GM12878 (cell line): ENCODE measurements around the gene OTULIN. TPM values are rescaled to one million over a fixed set of nuclear protein-coding genes. Genes with fewer than 3 reads are reported as not detected.

ENCODE experiments used
- ATAC-seq: fragments of 200-7000 bp; cut with Tn5 transposase; 3 replicates; pipeline ENCODE4 v1.9.1; 2020; ENCODE audit warnings: mild to moderate bottlenecking, moderate library complexity
- BruUV-seq: library from RNA; stranded (reverse); fragments of 400-500 nt; replicated peaks from 2 replicates; lab custom pipeline; 2021; lab: Mats Ljungman, UMichigan
- CTCF ChIA-PET: fragments of 300-600 bp; sonication (Branson Sonifier 250); formaldehyde crosslinking; extraction: SDS; loops from one replicate; lab custom pipeline; 2021; ENCODE audit warnings: inconsistent platforms; lab: Yijun Ruan, JAX
- POLR2A ChIA-PET: fragments of 350-600 bp; formaldehyde crosslinking; extraction: SDS; loops from one replicate; lab custom pipeline; 2021; ENCODE audit warnings: inconsistent platforms; lab: Charles Lee
- RAD21 ChIA-PET: fragments of 300-600 bp; sonication (Branson Sonifier 250); formaldehyde crosslinking; loops from one replicate; lab custom pipeline; 2023; ENCODE audit warnings: antibody characterized with exemption; ENCODE audit not compliant: unreplicated experiment; lab: Charles Lee
- SMC1A ChIA-PET: fragments of 300-600 bp; sonication (Branson Sonifier 250); formaldehyde crosslinking; loops from one replicate; lab custom pipeline; 2023; ENCODE audit not compliant: unreplicated experiment, uncharacterized antibody; lab: Charles Lee
- DNase-seq: peaks from one replicate; pipeline ENCODE4 v3.0.0-alpha.2; 2011; ENCODE audit warnings: low read depth, low spot score
- FAIRE-seq: peaks from 3 replicates; lab custom pipeline; 2011; peaks lifted over from hg19 to GRCh38; lab: Jason Lieb, UNC
- H2AFZ ChIP-seq: 2 replicates; pipeline ENCODE4 v1.6.0; 2011; ENCODE audit warnings: low read depth, low read length, control low read depth; ENCODE audit not compliant: control insufficient read depth
- H3K27ac ChIP-seq: 2 replicates; pipeline ENCODE4 v1.5.1; 2011; ENCODE audit warnings: control low read depth; ENCODE audit not compliant: control insufficient read depth, insufficient read depth
- H3K27me3 ChIP-seq, 2 experiments: replicated peaks in 1 of 2; 2 replicates each; pipeline versions ENCODE4 v1.6.0 to v1.6.1; 2011; ENCODE audit warnings: low read length in 1 of 2; ENCODE audit not compliant: control insufficient read depth in 2 of 2, insufficient read depth in 2 of 2
- H3K36me3 ChIP-seq, 2 experiments: 2 replicates each; pipeline ENCODE4 v1.5.1; 2011; ENCODE audit warnings: low read length in 1 of 2; ENCODE audit not compliant: control insufficient read depth in 2 of 2, insufficient read depth in 2 of 2
- H3K4me1 ChIP-seq: 2 replicates; pipeline ENCODE4 v1.6.1; 2011; ENCODE audit warnings: mild to moderate bottlenecking, low read length, moderate library complexity, mixed read lengths; ENCODE audit not compliant: control insufficient read depth, insufficient read depth
- H3K4me2 ChIP-seq: 2 replicates; pipeline ENCODE4 v1.6.0; 2011; ENCODE audit warnings: control low read depth; ENCODE audit not compliant: control insufficient read depth, insufficient read depth
- H3K4me3 ChIP-seq: fragments of 200-600 bp; sonication (generic); 2 replicates; pipeline ENCODE4 v1.5.1; 2016
- H3K79me2 ChIP-seq: 2 replicates; pipeline ENCODE4 v1.6.0; 2011; ENCODE audit warnings: low read length; ENCODE audit not compliant: control insufficient read depth, insufficient read depth
- H3K9ac ChIP-seq: 2 replicates; pipeline ENCODE4 v1.8.0; 2011; ENCODE audit warnings: low read length, control low read depth, mixed read lengths; ENCODE audit not compliant: control insufficient read depth, insufficient read depth
- H3K9me3 ChIP-seq: replicated peaks from 3 replicates; pipeline ENCODE4 v1.5.1; 2011; ENCODE audit warnings: mild to moderate bottlenecking, low read length; ENCODE audit not compliant: control insufficient read depth, insufficient read depth
- H4K20me1 ChIP-seq: 2 replicates; pipeline ENCODE4 v1.6.0; 2011; ENCODE audit not compliant: control insufficient read depth, insufficient read depth
- CBFB ChIP-seq: IDR thresholded peaks from 2 replicates; pipeline ENCODE4 v1.6.1; 2016; ENCODE audit warnings: antibody characterized with exemption, low read depth
- CREM ChIP-seq: IDR thresholded peaks from 2 replicates; pipeline ENCODE4 v1.6.1; 2014; ENCODE audit warnings: antibody characterized with exemption, low read depth
- IKZF2 ChIP-seq, 2 experiments: fragments of 450-650 bp; IDR thresholded peaks; 2 replicates each; pipeline ENCODE4 v1.6.1; 2017; ENCODE audit warnings: mild to moderate bottlenecking in 2 of 2, moderate library complexity in 2 of 2
- MEF2A ChIP-seq: IDR thresholded peaks from 2 replicates; pipeline ENCODE4 v1.6.1; 2011; ENCODE audit warnings: low read depth, mild to moderate bottlenecking, low read length, moderate library complexity; ENCODE audit not compliant: insufficient read depth
- MTA3 ChIP-seq: IDR thresholded peaks from 2 replicates; pipeline ENCODE4 v1.6.1; 2012; ENCODE audit warnings: low read length, inconsistent platforms, borderline replicate concordance
- NFIC ChIP-seq: IDR thresholded peaks from 2 replicates; pipeline ENCODE4 v1.6.1; 2012; ENCODE audit warnings: low read depth, mild to moderate bottlenecking, inconsistent platforms, low read length, moderate library complexity
- PKNOX1 ChIP-seq: fragments of 450-650 bp; IDR thresholded peaks from 2 replicates; pipeline ENCODE4 v1.6.1; 2016; ENCODE audit warnings: mild to moderate bottlenecking
- RCOR1 ChIP-seq: conservative IDR thresholded peaks from 2 replicates; pipeline ENCODE4 v1.6.1; 2012; ENCODE audit warnings: low read depth, low read length, improper control_type of control experiment
- RFX5 ChIP-seq: IDR thresholded peaks from 2 replicates; pipeline ENCODE4 v1.6.1; 2011; ENCODE audit warnings: low read depth, low read length, improper control_type of control experiment
- SMAD5 ChIP-seq: IDR thresholded peaks from 2 replicates; pipeline ENCODE4 v1.6.1; 2016; ENCODE audit warnings: antibody characterized with exemption, low read depth
- SMARCA5 ChIP-seq: fragments of 450-650 bp; IDR thresholded peaks from 2 replicates; pipeline ENCODE4 v1.6.1; 2017; ENCODE audit warnings: mild to moderate bottlenecking
- SUZ12 ChIP-seq: fragments of 200-600 bp; sonication (generic); IDR thresholded peaks from one replicate; pipeline ENCODE4 v1.6.1; 2018; ENCODE audit warnings: antibody characterized with exemption, mild to moderate bottlenecking; ENCODE audit not compliant: unreplicated experiment
- YY1 ChIP-seq: IDR thresholded peaks from 2 replicates; pipeline ENCODE4 v1.6.1; 2011; ENCODE audit warnings: low read depth, mild to moderate bottlenecking, low read length
- ZBED1 ChIP-seq: IDR thresholded peaks from 2 replicates; pipeline ENCODE4 v1.6.1; 2016; ENCODE audit warnings: borderline replicate concordance
- ZNF24 ChIP-seq: fragments of 450-650 bp; IDR thresholded peaks from 2 replicates; pipeline ENCODE4 v1.6.1; 2017; ENCODE audit warnings: antibody characterized with exemption, mild to moderate bottlenecking
- ZNF274 ChIP-seq: IDR thresholded peaks from one replicate; pipeline ENCODE4 v1.8.0; 2011; ENCODE audit not compliant: insufficient read length, insufficient read depth
- WGBS: methylation state at CpG from one replicate; pipeline ENCODE4 v1.1.6; 2016; ENCODE audit warnings: low lambda C conversion rate; ENCODE audit not compliant: insufficient replicate concordance, insufficient coverage; ENCODE audit errors: missing lambda C conversion rate; 5-methylcytosine and 5-hydroxymethylcytosine counted together
- in situ Hi-C: fragments of 300-500 bp; cut with MboI; formaldehyde crosslinking; loops from 9 replicates; pipeline ENCODE4 v1.14.3; 2018; ENCODE audit warnings: mixed read lengths
- intact Hi-C: fragments of 100-400 bp; cut with micrococcal nuclease; formaldehyde crosslinking; loops from one replicate; pipeline ENCODE4 v1.14.2; 2022; ENCODE audit not compliant: unreplicated experiment
- polyA plus RNA-seq, 11 experiments: library from polyadenylated mRNA; depleted of rRNA in 4 of 11; unstranded in 6 of 11; stranded (reverse) in 5 of 11; fragments of >200 nt; fragmentation: Nextera tagmentation in 4 of 11; fragmentation: Illumina TruSeq in 1 of 11; extraction: Ambion mirVana in 4 of 11; extraction: Trizol in 1 of 11; gene quantifications; 1 replicate in 1 of 11; 2 replicates in 10 of 11; pipeline versions ENCODE4 v1.2.1 to v1.2.3, GENCODE V29; 2011 to 2016; ENCODE audit warnings: inconsistent platforms in 2 of 11, missing spikeins in 2 of 11, low read depth in 1 of 11
- total RNA-seq, 4 experiments: library from RNA; depleted of rRNA in 3 of 4; stranded (reverse); fragments of >200 nt in 3 of 4; fragmentation: Illumina TruSeq in 1 of 4; extraction: Trizol in 1 of 4; gene quantifications; 2 replicates each; pipeline versions ENCODE4 v1.2.1 to v1.2.3, GENCODE V29; 2013 to 2021
- TF ChIP-seq, protein P1 (sequence below): fragments of 150-350 bp; IDR thresholded peaks from 2 replicates; pipeline ENCODE4 v1.6.1; 2016; ENCODE audit warnings: low read depth, low read length
- TF ChIP-seq, protein P2 (sequence below): fragments of 450-650 bp; IDR thresholded peaks from 2 replicates; pipeline ENCODE4 v1.6.1; 2014; ENCODE audit warnings: mild to moderate bottlenecking
- TF ChIP-seq, protein P3 (sequence below), 3 experiments: IDR thresholded peaks in 2 of 3; conservative IDR thresholded peaks in 1 of 3; 2 replicates each; pipeline ENCODE4 v1.5.1; 2011; ENCODE audit warnings: low read depth in 3 of 3, low read length in 3 of 3, mild to moderate bottlenecking in 3 of 3, control low read depth in 2 of 3, moderate library complexity in 2 of 3, inconsistent platforms in 1 of 3, mixed read lengths in 1 of 3; ENCODE audit not compliant: control insufficient read depth in 2 of 3, insufficient read depth in 1 of 3; ENCODE audit errors: extremely low read depth in 1 of 3

OTULIN gene
- total and polyA plus RNA-seq, 10 of the 15 experiments (the other 5 are each of a cell fraction or from before 2014, with no cell fraction given): 6.6 to 70.5 (median 28.7) TPM

GRCh38 chr5:14733661-14734060, 69.1 kb downstream of the OTULIN start (continued):
- TF ChIP-seq NFIC (no peak), SMARCA5 (no peak), PKNOX1 (no peak), CBFB (no peak), RCOR1 (no peak), MTA3 (no peak), SUZ12 (no peak)
- TF ChIP-seq, protein P1, sequence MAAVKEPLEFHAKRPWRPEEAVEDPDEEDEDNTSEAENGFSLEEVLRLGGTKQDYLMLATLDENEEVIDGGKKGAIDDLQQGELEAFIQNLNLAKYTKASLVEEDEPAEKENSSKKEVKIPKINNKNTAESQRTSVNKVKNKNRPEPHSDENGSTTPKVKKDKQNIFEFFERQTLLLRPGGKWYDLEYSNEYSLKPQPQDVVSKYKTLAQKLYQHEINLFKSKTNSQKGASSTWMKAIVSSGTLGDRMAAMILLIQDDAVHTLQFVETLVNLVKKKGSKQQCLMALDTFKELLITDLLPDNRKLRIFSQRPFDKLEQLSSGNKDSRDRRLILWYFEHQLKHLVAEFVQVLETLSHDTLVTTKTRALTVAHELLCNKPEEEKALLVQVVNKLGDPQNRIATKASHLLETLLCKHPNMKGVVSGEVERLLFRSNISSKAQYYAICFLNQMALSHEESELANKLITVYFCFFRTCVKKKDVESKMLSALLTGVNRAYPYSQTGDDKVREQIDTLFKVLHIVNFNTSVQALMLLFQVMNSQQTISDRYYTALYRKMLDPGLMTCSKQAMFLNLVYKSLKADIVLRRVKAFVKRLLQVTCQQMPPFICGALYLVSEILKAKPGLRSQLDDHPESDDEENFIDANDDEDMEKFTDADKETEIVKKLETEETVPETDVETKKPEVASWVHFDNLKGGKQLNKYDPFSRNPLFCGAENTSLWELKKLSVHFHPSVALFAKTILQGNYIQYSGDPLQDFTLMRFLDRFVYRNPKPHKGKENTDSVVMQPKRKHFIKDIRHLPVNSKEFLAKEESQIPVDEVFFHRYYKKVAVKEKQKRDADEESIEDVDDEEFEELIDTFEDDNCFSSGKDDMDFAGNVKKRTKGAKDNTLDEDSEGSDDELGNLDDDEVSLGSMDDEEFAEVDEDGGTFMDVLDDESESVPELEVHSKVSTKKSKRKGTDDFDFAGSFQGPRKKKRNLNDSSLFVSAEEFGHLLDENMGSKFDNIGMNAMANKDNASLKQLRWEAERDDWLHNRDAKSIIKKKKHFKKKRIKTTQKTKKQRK: no peak

DNA sequence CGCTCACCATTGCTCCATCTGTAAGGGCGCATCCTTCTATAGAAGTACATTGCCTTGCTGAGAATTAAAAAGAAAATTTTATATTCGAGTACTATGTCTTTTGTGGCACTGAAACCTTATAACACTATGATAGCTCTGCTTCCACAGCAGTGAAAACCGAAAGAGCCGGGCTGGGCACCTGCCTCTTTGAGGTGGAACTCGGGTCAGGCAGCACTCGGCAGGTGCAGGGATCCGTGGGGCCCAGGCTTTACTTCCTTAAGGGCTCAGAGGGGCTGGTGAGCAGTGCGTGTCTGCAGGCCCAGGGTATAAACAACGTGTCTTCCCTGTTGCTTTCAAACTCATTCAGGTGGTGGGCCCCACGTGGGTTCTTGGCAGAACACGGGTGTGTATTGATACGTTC, 69.9 kb downstream of the OTULIN start:
- WGBS: 95% methylated on average over 13 of the region's 13 CpGs
- no peak for FAIRE-seq
- ChIA-PET POLR2A (no interaction called here), SMC1A (no interaction called here), RAD21 (no interaction called here), CTCF (interaction anchor here (0.9 kb wide), 1 partner anchor 15 kb away, joined by 3 read pairs; no protein-coding TSS in a partner anchor)
- ATAC-seq: no peak
- Histone ChIP-seq H3K4me1 (no peaks in the 10 kb centered on the region), H3K4me3 (no peak overlapping the region), H3K36me3 (no peaks in the 10 kb centered on the region; a peak in 2 of 4 replicates), H3K27me3 (no peaks in the 10 kb centered on the region), H3K9me3 (no peaks in the 10 kb centered on the region), H3K4me2 (no peak overlapping the region), H3K79me2 (no peaks in the 10 kb centered on the region), H3K27ac (no peak overlapping the region), H3K9ac (no peak overlapping the region), H4K20me1 (no peaks in the 10 kb centered on the region), H2AFZ (no peak overlapping the region)
- intact Hi-C loops (no loop called here), in situ Hi-C loops (no loop called here)
- no peak for DNase-seq
- BruUV-seq: no TSS peak
- TF ChIP-seq ZNF274 (no peak), RFX5 (no peak), IKZF2 (IDR thresholded peaks at IDR 0.05) (no peak), ZBED1 (no peak), SUZ12 (no peak), YY1 (no peak), ZNF24 (no peak), CREM (no peak), SMAD5 (no peak), MEF2A (no peak)
- TF ChIP-seq, protein P2, sequence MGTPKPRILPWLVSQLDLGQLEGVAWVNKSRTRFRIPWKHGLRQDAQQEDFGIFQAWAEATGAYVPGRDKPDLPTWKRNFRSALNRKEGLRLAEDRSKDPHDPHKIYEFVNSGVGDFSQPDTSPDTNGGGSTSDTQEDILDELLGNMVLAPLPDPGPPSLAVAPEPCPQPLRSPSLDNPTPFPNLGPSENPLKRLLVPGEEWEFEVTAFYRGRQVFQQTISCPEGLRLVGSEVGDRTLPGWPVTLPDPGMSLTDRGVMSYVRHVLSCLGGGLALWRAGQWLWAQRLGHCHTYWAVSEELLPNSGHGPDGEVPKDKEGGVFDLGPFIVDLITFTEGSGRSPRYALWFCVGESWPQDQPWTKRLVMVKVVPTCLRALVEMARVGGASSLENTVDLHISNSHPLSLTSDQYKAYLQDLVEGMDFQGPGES: no peak
- TF ChIP-seq, protein P3, sequence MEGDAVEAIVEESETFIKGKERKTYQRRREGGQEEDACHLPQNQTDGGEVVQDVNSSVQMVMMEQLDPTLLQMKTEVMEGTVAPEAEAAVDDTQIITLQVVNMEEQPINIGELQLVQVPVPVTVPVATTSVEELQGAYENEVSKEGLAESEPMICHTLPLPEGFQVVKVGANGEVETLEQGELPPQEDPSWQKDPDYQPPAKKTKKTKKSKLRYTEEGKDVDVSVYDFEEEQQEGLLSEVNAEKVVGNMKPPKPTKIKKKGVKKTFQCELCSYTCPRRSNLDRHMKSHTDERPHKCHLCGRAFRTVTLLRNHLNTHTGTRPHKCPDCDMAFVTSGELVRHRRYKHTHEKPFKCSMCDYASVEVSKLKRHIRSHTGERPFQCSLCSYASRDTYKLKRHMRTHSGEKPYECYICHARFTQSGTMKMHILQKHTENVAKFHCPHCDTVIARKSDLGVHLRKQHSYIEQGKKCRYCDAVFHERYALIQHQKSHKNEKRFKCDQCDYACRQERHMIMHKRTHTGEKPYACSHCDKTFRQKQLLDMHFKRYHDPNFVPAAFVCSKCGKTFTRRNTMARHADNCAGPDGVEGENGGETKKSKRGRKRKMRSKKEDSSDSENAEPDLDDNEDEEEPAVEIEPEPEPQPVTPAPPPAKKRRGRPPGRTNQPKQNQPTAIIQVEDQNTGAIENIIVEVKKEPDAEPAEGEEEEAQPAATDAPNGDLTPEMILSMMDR (IDR thresholded peaks at IDR 0.05 in 2 of 3, conservative IDR thresholded peaks at IDR 0.05 in 1 of 3; ENCODE audit: control insufficient read depth in 2 of 3, extremely low read depth in 1 of 3, insufficient read depth in 1 of 3, low read depth in 3 of 3, low read length in 3 of 3): no peak
